Mesenteric fat pad (tissue), 1 donor: ENCODE measurements around the gene RLN2. TPM values are rescaled to one million over a fixed set of nuclear protein-coding genes. Genes with fewer than 3 reads are reported as not detected.

Source experiments
- DNase-seq: peaks from one replicate; pipeline ENCODE4 v3.0.0-alpha.2; 2020; ENCODE audit warnings: low spot score
- total RNA-seq: library from RNA; stranded (reverse); fragmentation: NEBNext Ultra II Directional; extraction: Animal tissue kit (Norgen Biotek cat#: 25700); gene quantifications from one replicate; pipeline ENCODE4 v1.2.1, GENCODE V29; 2021
- donor health status: DM: yes; HTN: yes; CAD: no.

RLN2 gene
- total RNA-seq, 1 donor from 2014 or later = not detected

DNA sequence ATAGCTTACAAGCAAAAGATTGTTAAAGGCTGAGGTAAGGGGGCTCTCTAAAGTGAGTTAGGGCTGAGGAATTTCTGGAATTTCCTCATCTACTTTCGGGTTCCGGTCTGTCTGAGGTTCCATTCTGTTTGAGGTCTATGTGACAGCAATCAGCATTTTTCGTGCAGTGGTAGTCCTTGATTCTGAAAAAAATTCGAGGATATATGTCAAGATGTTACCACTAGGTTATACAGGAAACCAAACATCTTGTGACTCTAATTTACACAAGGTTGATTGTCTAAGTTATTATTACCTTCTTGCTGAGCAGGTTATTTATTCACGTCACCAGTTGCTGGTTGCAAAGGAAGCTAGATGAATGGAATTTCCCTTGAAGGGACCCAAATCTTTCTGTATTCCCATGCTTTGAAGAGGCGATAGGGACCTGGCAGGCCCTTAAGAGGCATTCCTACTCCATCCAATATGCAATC, 35.2 kb downstream of the RLN2 start:
- no peak for DNase-seq

DNA sequence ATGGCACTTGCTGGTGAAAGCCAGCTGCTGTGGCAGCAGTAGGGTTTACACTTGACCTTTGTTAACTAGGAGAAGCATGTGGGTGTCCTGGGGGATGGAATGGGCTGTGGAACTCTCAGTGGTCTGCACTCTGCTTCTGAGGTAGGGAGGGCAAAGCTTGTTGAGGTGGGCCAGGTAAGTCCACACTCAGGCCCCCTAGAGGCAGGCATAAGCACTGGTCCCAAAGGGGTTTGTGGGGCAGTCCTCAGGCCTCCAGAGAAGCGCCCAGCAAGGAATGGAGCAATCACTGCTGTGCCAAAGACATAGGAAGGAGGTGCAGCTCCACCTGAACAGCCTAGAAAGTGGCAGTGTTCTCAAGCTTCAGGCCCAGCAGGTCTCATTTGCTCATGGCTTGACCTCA, 38.6 kb downstream of the RLN2 start:
- DNase-seq = no peak

DNA sequence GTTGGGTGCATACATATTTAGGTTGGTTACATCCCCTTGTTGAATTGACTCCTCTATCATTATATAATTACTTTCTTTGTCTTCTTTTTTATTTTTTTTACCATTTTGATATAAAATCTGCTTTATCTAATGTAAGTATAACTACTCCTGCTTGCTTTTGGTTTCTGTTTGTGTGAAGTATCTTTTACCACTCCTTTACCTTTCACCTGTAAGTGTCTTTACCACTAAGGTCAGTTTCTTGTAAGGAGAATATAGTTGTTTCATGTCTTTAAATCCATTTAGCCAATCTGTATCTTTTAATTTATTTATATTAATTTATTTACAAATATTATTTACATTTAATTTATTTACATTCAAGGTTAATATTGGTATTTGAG, 40.3 kb downstream of the RLN2 start:
- no peak for DNase-seq

DNA sequence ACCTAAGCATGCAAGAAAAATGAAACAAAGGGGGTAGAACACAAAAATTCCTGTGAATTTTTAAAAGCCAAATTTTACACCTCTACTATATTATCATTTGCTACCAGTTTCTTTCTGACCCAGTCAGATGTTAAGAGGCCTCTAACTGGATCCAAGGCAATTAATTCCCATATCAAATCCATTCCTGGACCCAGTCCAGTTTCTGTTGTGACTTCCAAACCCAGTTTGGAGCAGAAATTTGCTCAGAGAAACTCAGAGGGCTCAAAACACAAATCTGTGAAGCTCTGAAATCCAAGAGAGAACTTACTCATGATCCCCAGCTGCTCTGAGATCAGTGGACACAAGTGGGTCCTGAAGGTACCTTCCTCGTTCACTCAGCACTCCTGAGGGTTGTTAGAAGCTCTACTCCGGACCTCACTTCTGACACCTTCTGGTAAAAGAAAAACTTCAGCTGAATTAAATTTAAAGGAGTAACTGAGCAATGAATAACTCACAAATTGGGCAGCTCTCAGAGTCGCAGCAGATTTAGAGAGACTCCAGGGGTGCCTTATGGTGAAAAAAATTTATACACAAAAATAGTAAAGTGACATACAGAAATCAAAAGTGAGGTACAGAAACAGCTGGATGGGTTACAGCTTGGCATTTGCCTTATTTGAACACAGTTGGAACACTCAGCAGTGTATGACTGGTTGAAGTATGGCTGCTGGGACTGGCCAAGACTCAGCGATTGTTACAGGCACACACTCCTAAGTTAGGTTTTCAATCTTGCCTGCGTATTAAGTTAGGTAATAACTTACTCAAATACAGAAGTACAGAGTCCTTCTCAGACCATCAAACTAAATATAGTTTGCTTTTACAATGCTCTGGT, 40.9 kb downstream of the RLN2 start:
- DNase-seq = no peak

Other genes starting within 250 kb of the RLN2 start
- gene INSL6, start 119.1 kb downstream of the RLN2 start, total RNA-seq = not detected
- not detected for gene INSL4, start 73.3 kb downstream of the RLN2 start, total RNA-seq
- gene RLN1, start 35.2 kb upstream of the RLN2 start, total RNA-seq = not detected
- gene PLGRKT, start 133.2 kb upstream of the RLN2 start, total RNA-seq = 19.5 TPM
- gene CD274, start 145.8 kb upstream of the RLN2 start, total RNA-seq = 1.0 TPM
- 3.6 TPM for gene PDCD1LG2, start 205.8 kb upstream of the RLN2 start, total RNA-seq